PFSK-1 (cell line): ENCODE measurements around the gene ZCCHC24.

ENCODE experiments used
- FOXP2 ChIP-seq: optimal IDR thresholded peaks from 2 replicates; pipeline ENCODE3; 2011; ENCODE audit warnings: borderline replicate concordance, control low read depth, inconsistent platforms; ENCODE audit not compliant: insufficient read depth; ENCODE audit errors: extremely low read length, extremely low read depth
- POLR2AphosphoS5 ChIP-seq: IDR thresholded peaks from 2 replicates; pipeline ENCODE4 v1.6.1; 2012; ENCODE audit warnings: low read depth, mild to moderate bottlenecking, control low read depth, low read length, moderate library complexity
- TAF1 ChIP-seq: IDR thresholded peaks from 2 replicates; pipeline ENCODE4 v1.6.1; 2012; ENCODE audit warnings: low read length, control low read depth, borderline replicate concordance; ENCODE audit not compliant: insufficient read depth
- TF ChIP-seq, protein P1 (sequence below), 2 experiments: IDR thresholded peaks; 2 replicates each; pipeline versions ENCODE4 v1.6.1 to v1.8.0; 2011 to 2012; ENCODE audit warnings: low read depth in 2 of 2, low read length in 2 of 2, control low read depth in 1 of 2, inconsistent platforms in 1 of 2, mild to moderate bottlenecking in 1 of 2, moderate library complexity in 1 of 2; ENCODE audit not compliant: insufficient read depth in 1 of 2

DNA sequence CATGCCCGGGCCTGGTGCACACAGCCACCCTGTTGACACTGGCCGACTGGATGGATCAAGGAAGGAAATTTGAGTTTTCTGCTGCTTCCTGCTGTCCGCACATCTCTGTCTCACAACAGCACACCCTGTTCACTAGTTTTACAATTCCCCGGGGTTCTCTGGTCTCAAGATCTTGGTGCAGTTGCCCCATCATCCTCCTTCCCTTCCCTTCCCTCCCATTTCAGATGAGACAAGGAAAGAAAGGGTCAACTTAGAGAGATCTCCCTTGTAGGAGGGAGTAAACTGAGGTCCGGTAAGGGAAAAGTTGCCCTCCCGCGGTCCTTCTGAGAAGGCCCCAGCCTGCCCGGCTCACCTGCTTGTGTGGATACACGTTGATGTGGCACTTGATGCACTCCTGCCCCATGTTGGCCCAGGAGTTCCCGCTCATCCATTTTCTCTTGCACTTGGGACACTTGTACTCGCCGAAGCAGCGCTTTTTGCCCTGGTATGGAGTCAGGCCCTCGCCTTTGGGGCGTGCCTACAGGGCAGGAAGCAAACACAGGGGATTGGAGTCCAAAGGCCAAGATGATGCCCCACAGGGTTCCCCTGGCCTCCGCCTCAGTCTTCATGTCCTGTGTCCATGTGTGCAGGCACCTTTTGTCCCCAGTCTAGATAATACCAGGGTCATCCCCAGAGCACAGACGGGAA is 51.4 kb downstream of the ZCCHC24 start:
- TF ChIP-seq POLR2AphosphoS5 (no peak), TAF1 (no peak), FOXP2 (no peak)
- TF ChIP-seq, protein P1, sequence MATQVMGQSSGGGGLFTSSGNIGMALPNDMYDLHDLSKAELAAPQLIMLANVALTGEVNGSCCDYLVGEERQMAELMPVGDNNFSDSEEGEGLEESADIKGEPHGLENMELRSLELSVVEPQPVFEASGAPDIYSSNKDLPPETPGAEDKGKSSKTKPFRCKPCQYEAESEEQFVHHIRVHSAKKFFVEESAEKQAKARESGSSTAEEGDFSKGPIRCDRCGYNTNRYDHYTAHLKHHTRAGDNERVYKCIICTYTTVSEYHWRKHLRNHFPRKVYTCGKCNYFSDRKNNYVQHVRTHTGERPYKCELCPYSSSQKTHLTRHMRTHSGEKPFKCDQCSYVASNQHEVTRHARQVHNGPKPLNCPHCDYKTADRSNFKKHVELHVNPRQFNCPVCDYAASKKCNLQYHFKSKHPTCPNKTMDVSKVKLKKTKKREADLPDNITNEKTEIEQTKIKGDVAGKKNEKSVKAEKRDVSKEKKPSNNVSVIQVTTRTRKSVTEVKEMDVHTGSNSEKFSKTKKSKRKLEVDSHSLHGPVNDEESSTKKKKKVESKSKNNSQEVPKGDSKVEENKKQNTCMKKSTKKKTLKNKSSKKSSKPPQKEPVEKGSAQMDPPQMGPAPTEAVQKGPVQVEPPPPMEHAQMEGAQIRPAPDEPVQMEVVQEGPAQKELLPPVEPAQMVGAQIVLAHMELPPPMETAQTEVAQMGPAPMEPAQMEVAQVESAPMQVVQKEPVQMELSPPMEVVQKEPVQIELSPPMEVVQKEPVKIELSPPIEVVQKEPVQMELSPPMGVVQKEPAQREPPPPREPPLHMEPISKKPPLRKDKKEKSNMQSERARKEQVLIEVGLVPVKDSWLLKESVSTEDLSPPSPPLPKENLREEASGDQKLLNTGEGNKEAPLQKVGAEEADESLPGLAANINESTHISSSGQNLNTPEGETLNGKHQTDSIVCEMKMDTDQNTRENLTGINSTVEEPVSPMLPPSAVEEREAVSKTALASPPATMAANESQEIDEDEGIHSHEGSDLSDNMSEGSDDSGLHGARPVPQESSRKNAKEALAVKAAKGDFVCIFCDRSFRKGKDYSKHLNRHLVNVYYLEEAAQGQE (IDR thresholded peaks at IDR 0.05; ENCODE audit: insufficient read depth in 1 of 2, low read depth in 2 of 2, low read length in 2 of 2): no peak
